Esophagus muscularis mucosa (tissue), 4 donors: Measurements from ENCODE around the gene FANCI. TPM values are rescaled to one million over a fixed set of nuclear protein-coding genes. Genes with fewer than 3 reads are reported as not detected.

ENCODE experiments used
- DNase-seq: peaks from one replicate; pipeline ENCODE4 v3.0.0-alpha.2; 2017; ENCODE audit errors: extremely low spot score
- H3K27ac ChIP-seq, 4 donors: fragments of 200-600 bp; sonication (generic); replicated peaks in 1 of 4; 1 replicate in 3 of 4; 2 replicates in 1 of 4; pipeline ENCODE4 v1.5.1; 2016 to 2019; ENCODE audit warnings: mild to moderate bottlenecking in 1 of 4
- H3K27me3 ChIP-seq, 4 donors: fragments of 200-600 bp; sonication (generic); one replicate each; pipeline versions ENCODE4 v1.5.1 to v1.6.0; 2016 to 2019
- H3K36me3 ChIP-seq, 4 donors: fragments of 200-600 bp; sonication (generic); one replicate each; pipeline ENCODE4 v1.5.1; 2016 to 2019
- H3K4me1 ChIP-seq, 4 donors: fragments of 200-600 bp; sonication (generic); one replicate each; pipeline ENCODE4 v1.5.1; 2016 to 2019
- H3K4me3 ChIP-seq, 4 donors: fragments of 200-600 bp; sonication (generic); 1 replicate in 2 of 4; 2 replicates in 2 of 4; pipeline ENCODE4 v1.5.1; 2016 to 2019; ENCODE audit warnings: mild to moderate bottlenecking in 4 of 4, moderate library complexity in 1 of 4
- H3K9me3 ChIP-seq, 4 donors: fragments of 200-600 bp; sonication (generic); 1 replicate in 3 of 4; 2 replicates in 1 of 4; pipeline ENCODE4 v1.5.1; 2016 to 2019
- CTCF ChIP-seq, 3 experiments: fragments of 200-600 bp in 2 of 3; fragments of 450-650 bp in 1 of 3; sonication (generic) in 2 of 3; IDR thresholded peaks; one replicate each; pipeline ENCODE4 v1.5.1; 2017 to 2019; ENCODE audit warnings: antibody characterized with exemption in 3 of 3, mild to moderate bottlenecking in 2 of 3, moderate library complexity in 1 of 3
- EP300 ChIP-seq: sonication (generic); formaldehyde crosslinking; IDR thresholded peaks from one replicate; pipeline ENCODE4 v1.6.1; 2017; ENCODE audit warnings: antibody characterized with exemption
- POLR2A ChIP-seq: fragments of 450-650 bp; IDR thresholded peaks from one replicate; pipeline ENCODE4 v1.6.1; 2017; ENCODE audit warnings: antibody characterized with exemption, moderate library complexity, mild to moderate bottlenecking, low read depth
- POLR2AphosphoS5 ChIP-seq, 2 donors: sonication (generic); formaldehyde crosslinking; IDR thresholded peaks; one replicate each; pipeline ENCODE4 v1.6.1; 2017; ENCODE audit warnings: antibody characterized with exemption in 2 of 2
- WGBS: methylation state at CpG from one replicate; pipeline ENCODE4 v1.1.5; 2018; 5-methylcytosine and 5-hydroxymethylcytosine counted together
- intact Hi-C: fragments of 100-400 bp; cut with DNase I; formaldehyde crosslinking; loops from one replicate; pipeline ENCODE4 v1.15.1; 2023
- total RNA-seq, 4 donors: library from RNA; depleted of rRNA; stranded (reverse); fragments of >200 nt; gene quantifications; one replicate each; pipeline versions ENCODE4 v1.1.0 to v1.2.1, GENCODE V29; 2016

Gene FANCI
- total RNA-seq, 4 donors from 2014 or later: 3.5 to 10.2 (median 4.0) TPM

DNA sequence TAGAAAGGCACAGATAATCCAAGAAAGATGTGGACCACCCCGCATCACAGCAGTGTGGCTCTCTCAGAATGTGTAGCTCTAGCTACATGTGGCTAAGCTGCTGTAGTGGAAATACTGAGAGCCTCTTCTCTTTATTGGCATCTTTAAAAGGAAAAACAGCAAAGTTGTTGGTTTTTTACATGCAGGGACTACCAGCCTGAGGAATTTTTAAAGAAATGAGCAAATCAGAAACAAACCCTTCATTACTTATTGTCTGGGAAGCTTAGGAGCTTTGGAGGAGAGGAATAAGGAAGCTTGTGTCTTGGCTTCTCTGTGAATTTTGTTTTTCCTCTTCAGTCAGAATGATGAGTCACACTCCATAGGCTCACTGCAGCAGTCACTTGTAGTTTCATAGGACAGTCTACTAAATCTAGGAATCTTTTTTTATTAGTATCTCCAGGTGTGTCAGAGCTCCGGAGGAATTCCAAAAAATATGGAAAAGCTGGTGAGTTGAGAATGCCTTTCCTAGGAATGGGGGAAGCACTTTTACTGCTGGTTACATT, 63.3 kb downstream of the FANCI start:
- TF ChIP-seq EP300 (no peak), POLR2A (no peak), POLR2AphosphoS5 (IDR thresholded peaks at IDR 0.05) (no peak), CTCF (IDR thresholded peaks at IDR 0.05) (no peak)
- WGBS: 92% methylated on average over 2 of the region's 2 CpGs
- Histone ChIP-seq H3K27ac (no peak overlapping the region), H3K4me1 (no peaks in the 10 kb centered on the region), H3K36me3 (no peaks in the 10 kb centered on the region), H3K4me3 (no peak overlapping the region), H3K27me3 (no peaks in the 10 kb centered on the region), H3K9me3 (no peaks in the 10 kb centered on the region)
- no peak for DNase-seq
- intact Hi-C loops: loop anchor here (10.0 kb wide), 1 partner anchor 102 kb away; no protein-coding TSS in a partner anchor

GRCh38 chr15:89307791-89308190, 64.0 kb downstream of the FANCI start:
- no peak overlapping the region for H3K27ac ChIP-seq
- H3K4me3 ChIP-seq: no peak overlapping the region
- no peaks in the 10 kb centered on the region for H3K36me3 ChIP-seq
- WGBS: 85% methylated on average over 2 of the region's 2 CpGs
- intact Hi-C loops: loop anchor here (10.0 kb wide), 1 partner anchor 103 kb away; no protein-coding TSS in a partner anchor
- no peaks in the 10 kb centered on the region for H3K4me1 ChIP-seq
- H3K9me3 ChIP-seq: no peaks in the 10 kb centered on the region
- no peak for DNase-seq
- TF ChIP-seq POLR2AphosphoS5 (IDR thresholded peaks at IDR 0.05): no peak
- no peak for TF ChIP-seq EP300
- no peak for TF ChIP-seq CTCF (IDR thresholded peaks at IDR 0.05)
- TF ChIP-seq POLR2A: no peak
- H3K27me3 ChIP-seq: no peaks in the 10 kb centered on the region

GRCh38 chr15:89308236-89308635, 64.5 kb downstream of the FANCI start:
- no peak for TF ChIP-seq CTCF (IDR thresholded peaks at IDR 0.05)
- TF ChIP-seq EP300: no peak
- TF ChIP-seq POLR2A: no peak
- no peak for TF ChIP-seq POLR2AphosphoS5 (IDR thresholded peaks at IDR 0.05)
- intact Hi-C loops: loop anchor here (10.0 kb wide), 1 partner anchor 103 kb away; no protein-coding TSS in a partner anchor

GRCh38 chr15:89309993-89310392, 66.2 kb downstream of the FANCI start:
- intact Hi-C loops: loop anchor here (10.0 kb wide), 1 partner anchor 105 kb away; no protein-coding TSS in a partner anchor
- H3K4me3 ChIP-seq: no peak overlapping the region
- no peaks in the 10 kb centered on the region for H3K27me3 ChIP-seq
- WGBS: 86% methylated on average over 2 of the region's 2 CpGs
- TF ChIP-seq EP300 (no peak), POLR2A (no peak)
- H3K36me3 ChIP-seq: peaks cover 0 to 6% (median 5%) of the 10 kb centered on the region in 4 donors
- no peaks in the 10 kb centered on the region for H3K4me1 ChIP-seq
- no peaks in the 10 kb centered on the region for H3K9me3 ChIP-seq
- no peak for DNase-seq
- no peak overlapping the region for H3K27ac ChIP-seq

More at GRCh38 chr15:89308236-89308635, 64.5 kb downstream of the FANCI start:
- WGBS: 63% methylated on average over 3 of the region's 3 CpGs
- no peaks in the 10 kb centered on the region for H3K4me1 ChIP-seq
- no peak overlapping the region for H3K27ac ChIP-seq
- H3K9me3 ChIP-seq: no peaks in the 10 kb centered on the region
- no peaks in the 10 kb centered on the region for H3K36me3 ChIP-seq
- H3K4me3 ChIP-seq: no peak overlapping the region
- no peaks in the 10 kb centered on the region for H3K27me3 ChIP-seq
- no peak for DNase-seq

DNA sequence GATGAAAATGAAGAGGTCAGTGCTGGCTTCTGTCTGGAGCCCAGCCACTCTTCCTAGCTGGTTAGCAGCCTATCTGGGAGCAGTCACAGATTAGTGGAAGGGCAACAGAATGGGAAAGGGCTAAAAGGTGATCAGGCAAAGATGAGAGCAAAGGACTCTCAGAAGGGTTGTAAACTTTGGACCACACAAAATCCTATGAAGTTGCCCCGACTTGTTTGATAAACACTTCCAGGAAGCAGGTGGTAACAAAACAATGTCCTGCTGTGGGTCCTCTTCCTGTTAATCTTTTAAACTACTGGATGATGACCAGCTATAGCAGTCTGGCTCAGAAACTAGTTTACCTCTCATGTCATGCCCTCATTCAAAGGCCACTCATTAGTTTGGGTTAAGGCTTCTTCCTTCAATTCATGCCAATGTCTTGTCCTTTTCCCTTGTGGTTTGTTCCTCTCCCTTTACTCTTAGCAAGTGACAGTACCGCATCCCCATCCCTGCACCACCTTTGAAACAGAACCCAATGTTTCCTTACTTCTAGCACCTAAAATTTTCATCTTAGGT, 71.7 kb downstream of the FANCI start:
- Histone ChIP-seq H3K27ac (no peak overlapping the region), H3K27me3 (no peaks in the 10 kb centered on the region), H3K4me3 (no peak overlapping the region), H3K4me1 (no peaks in the 10 kb centered on the region), H3K36me3 (peaks cover 45 to 61% (median 59%) of the 10 kb centered on the region in 4 donors), H3K9me3 (no peaks in the 10 kb centered on the region)
- TF ChIP-seq POLR2AphosphoS5 (IDR thresholded peaks at IDR 0.05): peak in 1 of 2 donors; percentile 27
- TF ChIP-seq EP300: no peak
- TF ChIP-seq POLR2A: no peak
- TF ChIP-seq CTCF (IDR thresholded peaks at IDR 0.05): no peak
- no peak for DNase-seq
- WGBS: 66% methylated on average over 2 of the region's 2 CpGs
- intact Hi-C loops: no loop called here
